Tibial nerve (tissue), 4 donors: Measurements from ENCODE around the gene ABO.

Experiments
- EP300 ChIP-seq, 2 donors: sonication (generic); formaldehyde crosslinking; IDR thresholded peaks; one replicate each; pipeline ENCODE4 v1.6.1; 2017; ENCODE audit warnings: antibody characterized with exemption in 2 of 2, mild to moderate bottlenecking in 1 of 2
- TF ChIP-seq, protein P1 (sequence below), 5 experiments: fragments of 200-600 bp in 3 of 5; fragments of 450-650 bp in 2 of 5; sonication (generic) in 3 of 5; IDR thresholded peaks; one replicate each; pipeline ENCODE4 v1.5.1; 2016 to 2019; ENCODE audit warnings: antibody characterized with exemption in 5 of 5, mild to moderate bottlenecking in 3 of 5, moderate library complexity in 2 of 5

GRCh38 chr9:133315997-133316396, 41.0 kb upstream of the ABO start:
- TF ChIP-seq EP300 (IDR thresholded peaks at IDR 0.05): no peak
- TF ChIP-seq, protein P1, sequence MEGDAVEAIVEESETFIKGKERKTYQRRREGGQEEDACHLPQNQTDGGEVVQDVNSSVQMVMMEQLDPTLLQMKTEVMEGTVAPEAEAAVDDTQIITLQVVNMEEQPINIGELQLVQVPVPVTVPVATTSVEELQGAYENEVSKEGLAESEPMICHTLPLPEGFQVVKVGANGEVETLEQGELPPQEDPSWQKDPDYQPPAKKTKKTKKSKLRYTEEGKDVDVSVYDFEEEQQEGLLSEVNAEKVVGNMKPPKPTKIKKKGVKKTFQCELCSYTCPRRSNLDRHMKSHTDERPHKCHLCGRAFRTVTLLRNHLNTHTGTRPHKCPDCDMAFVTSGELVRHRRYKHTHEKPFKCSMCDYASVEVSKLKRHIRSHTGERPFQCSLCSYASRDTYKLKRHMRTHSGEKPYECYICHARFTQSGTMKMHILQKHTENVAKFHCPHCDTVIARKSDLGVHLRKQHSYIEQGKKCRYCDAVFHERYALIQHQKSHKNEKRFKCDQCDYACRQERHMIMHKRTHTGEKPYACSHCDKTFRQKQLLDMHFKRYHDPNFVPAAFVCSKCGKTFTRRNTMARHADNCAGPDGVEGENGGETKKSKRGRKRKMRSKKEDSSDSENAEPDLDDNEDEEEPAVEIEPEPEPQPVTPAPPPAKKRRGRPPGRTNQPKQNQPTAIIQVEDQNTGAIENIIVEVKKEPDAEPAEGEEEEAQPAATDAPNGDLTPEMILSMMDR (IDR thresholded peaks at IDR 0.05): no peak
